Measurements from ENCODE around the gene RASAL2. TPM values are rescaled to one million over a fixed set of nuclear protein-coding genes. Genes with fewer than 3 reads are reported as not detected.

Gene RASAL2
- total RNA-seq, 3 donors from 2014 or later (not counting 1 experiment from before 2014, with no cell fraction given), result 0.16 to 0.23 TPM; not detected in 1

DNA sequence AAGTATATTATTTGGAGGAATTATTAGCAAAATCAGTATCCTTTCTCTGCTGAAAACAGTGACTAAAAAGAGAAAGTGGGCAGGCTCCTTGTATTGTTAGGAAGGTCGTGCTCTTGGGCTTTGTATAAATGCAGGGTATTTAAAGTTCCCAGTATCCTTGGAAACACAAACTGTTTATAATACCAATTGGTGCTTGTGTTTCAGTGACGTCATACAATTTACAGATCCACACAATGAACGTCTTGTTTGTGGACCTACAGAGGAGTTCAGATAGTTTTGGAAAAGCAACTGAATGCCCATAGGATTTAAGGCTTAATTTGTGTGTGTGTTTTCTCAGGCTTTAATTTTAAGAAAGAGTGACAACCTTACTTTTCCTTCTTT, 168.2 kb downstream of the RASAL2 start:
- 100% methylated on average over 2 of the region's 3 CpGs for WGBS (ENCODE audit: insufficient coverage)

DNA sequence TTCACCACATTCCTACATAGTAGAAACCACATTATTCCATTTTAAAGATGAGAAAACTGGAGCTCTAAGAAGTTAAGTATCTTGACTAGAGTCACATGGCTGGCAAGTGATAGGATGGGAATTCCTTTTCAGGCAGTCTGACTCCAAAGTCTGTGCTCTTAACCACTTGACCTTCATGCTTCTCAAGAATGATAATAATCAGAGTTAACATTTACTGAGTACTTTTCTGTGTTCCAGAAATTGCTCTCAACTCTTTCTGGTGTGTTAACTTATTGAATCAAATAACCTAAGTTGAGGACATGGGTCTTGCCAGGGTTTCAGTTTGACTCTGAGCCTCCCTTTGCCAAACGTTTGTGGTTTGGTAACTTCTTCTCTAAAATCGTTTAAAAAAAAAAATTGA, 169.4 kb downstream of the RASAL2 start:
- Mint-ChIP-seq H3K27me3 (ENCODE audit: low read depth in 2 of 2) (no peaks in the 10 kb centered on the region), H3K27ac (no peak overlapping the region), H3K9me3 (peaks cover 3 to 8% of the 10 kb centered on the region in 2 donors), H3K4me1 (no peaks in the 10 kb centered on the region), H3K36me3 (no peaks in the 10 kb centered on the region), H3K4me3 (no peak overlapping the region)
- H3K4me1 ChIP-seq (ENCODE audit: control insufficient read depth, insufficient read depth, low read length), result no peaks in the 10 kb centered on the region
- H3K36me3 ChIP-seq (ENCODE audit: control insufficient read depth, insufficient read depth, low read length), result no peaks in the 10 kb centered on the region
- 54% methylated on average over 2 of the region's 2 CpGs for WGBS (ENCODE audit: insufficient coverage)
- ATAC-seq (no peak), DNase-seq (no peak)
- no peak overlapping the region for H3K4me3 ChIP-seq (ENCODE audit: low read length)
- TF ChIP-seq, protein P1, sequence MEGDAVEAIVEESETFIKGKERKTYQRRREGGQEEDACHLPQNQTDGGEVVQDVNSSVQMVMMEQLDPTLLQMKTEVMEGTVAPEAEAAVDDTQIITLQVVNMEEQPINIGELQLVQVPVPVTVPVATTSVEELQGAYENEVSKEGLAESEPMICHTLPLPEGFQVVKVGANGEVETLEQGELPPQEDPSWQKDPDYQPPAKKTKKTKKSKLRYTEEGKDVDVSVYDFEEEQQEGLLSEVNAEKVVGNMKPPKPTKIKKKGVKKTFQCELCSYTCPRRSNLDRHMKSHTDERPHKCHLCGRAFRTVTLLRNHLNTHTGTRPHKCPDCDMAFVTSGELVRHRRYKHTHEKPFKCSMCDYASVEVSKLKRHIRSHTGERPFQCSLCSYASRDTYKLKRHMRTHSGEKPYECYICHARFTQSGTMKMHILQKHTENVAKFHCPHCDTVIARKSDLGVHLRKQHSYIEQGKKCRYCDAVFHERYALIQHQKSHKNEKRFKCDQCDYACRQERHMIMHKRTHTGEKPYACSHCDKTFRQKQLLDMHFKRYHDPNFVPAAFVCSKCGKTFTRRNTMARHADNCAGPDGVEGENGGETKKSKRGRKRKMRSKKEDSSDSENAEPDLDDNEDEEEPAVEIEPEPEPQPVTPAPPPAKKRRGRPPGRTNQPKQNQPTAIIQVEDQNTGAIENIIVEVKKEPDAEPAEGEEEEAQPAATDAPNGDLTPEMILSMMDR (IDR thresholded peaks at IDR 0.05), result no peak
- intact Hi-C loops (cut with micrococcal nuclease), result no loop called here
- no peaks in the 10 kb centered on the region for H3K9me3 ChIP-seq (ENCODE audit: control insufficient read depth, insufficient read depth, low read length)
- H3K27ac ChIP-seq (ENCODE audit: low read length), result no peak overlapping the region
- H3K27me3 ChIP-seq (ENCODE audit: control insufficient read depth, insufficient read depth, low read length), result no peaks in the 10 kb centered on the region

More for the DNA sequence above, 168.2 kb downstream of the RASAL2 start:
- Histone ChIP-seq H3K36me3 (ENCODE audit: control insufficient read depth, insufficient read depth, low read length) (no peaks in the 10 kb centered on the region), H3K27ac (ENCODE audit: low read length) (no peak overlapping the region), H3K4me1 (ENCODE audit: control insufficient read depth, insufficient read depth, low read length) (no peaks in the 10 kb centered on the region), H3K27me3 (ENCODE audit: control insufficient read depth, insufficient read depth, low read length) (no peaks in the 10 kb centered on the region), H3K9me3 (ENCODE audit: control insufficient read depth, insufficient read depth, low read length) (no peaks in the 10 kb centered on the region), H3K4me3 (ENCODE audit: low read length) (no peak overlapping the region)
- Mint-ChIP-seq H3K27me3 (ENCODE audit: low read depth in 2 of 2) (no peaks in the 10 kb centered on the region), H3K9me3 (peaks cover 3 to 4% of the 10 kb centered on the region in 2 donors), H3K27ac (no peak overlapping the region), H3K4me3 (no peak overlapping the region), H3K36me3 (no peaks in the 10 kb centered on the region), H3K4me1 (no peaks in the 10 kb centered on the region)
- TF ChIP-seq, protein P1 (IDR thresholded peaks at IDR 0.05), result no peak
- ATAC-seq (no peak), DNase-seq (no peak)
- intact Hi-C loops (cut with micrococcal nuclease), result no loop called here

DNA sequence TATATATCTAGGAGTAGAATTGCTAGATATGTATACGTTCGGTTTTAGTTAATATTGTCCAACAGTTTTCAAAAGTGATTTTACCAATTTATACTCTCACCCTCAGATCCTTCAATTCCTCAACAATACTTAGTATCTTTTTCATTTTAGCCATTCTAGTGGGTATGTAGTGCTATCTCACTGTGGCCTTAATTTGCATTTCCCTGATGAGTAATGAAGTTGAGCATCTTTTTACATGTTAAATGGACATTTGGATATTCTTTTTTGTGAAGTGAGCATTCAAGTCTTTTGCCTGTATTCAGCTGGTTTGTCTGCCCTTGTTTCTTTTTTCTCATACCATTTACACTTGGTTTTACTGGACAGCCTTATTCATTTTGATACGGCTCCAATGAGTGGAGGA, 172.2 kb downstream of the RASAL2 start:
- Mint-ChIP-seq H3K9me3 (peaks cover 0 to 6% of the 10 kb centered on the region in 2 donors), H3K4me1 (no peaks in the 10 kb centered on the region), H3K4me3 (no peak overlapping the region), H3K36me3 (no peaks in the 10 kb centered on the region), H3K27ac (no peak overlapping the region), H3K27me3 (ENCODE audit: low read depth in 2 of 2) (no peaks in the 10 kb centered on the region)
- intact Hi-C loops (cut with micrococcal nuclease), result no loop called here
- Histone ChIP-seq H3K4me3 (ENCODE audit: low read length) (no peak overlapping the region), H3K27me3 (ENCODE audit: control insufficient read depth, insufficient read depth, low read length) (no peaks in the 10 kb centered on the region), H3K36me3 (ENCODE audit: control insufficient read depth, insufficient read depth, low read length) (no peaks in the 10 kb centered on the region), H3K4me1 (ENCODE audit: control insufficient read depth, insufficient read depth, low read length) (no peaks in the 10 kb centered on the region), H3K9me3 (ENCODE audit: control insufficient read depth, insufficient read depth, low read length) (no peaks in the 10 kb centered on the region), H3K27ac (ENCODE audit: low read length) (no peak overlapping the region)
- WGBS (ENCODE audit: insufficient coverage), result 100% methylated on average over 1 of the region's 3 CpGs
- TF ChIP-seq, protein P1 (IDR thresholded peaks at IDR 0.05), result no peak
- no peak for DNase-seq
- ATAC-seq, result no peak

DNA sequence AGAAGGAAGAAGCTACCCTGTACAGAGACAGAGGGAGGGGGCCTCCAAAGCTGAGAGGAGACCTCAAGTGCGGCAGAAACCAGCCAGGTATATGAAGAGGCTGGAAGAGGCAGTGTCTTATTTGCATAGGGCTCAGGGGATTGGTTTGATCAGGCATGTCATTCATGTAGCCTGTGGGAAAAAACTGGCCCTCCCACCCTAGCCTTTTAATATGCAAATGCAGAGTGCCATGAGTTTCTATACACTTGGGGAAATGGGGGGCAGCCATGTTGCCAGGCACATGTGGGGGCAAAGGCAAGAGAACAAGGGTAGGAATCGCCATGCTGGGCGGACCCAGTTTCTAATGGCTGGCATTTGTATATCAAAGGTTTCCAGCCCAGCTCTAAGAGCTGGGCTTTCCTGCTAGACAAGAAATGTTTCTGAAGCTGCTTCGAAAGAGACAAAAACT, 172.7 kb downstream of the RASAL2 start:
- no peak overlapping the region for H3K27ac ChIP-seq (ENCODE audit: low read length)
- H3K4me3 ChIP-seq (ENCODE audit: low read length), result no peak overlapping the region
- WGBS (ENCODE audit: insufficient coverage), result 96% methylated on average over 4 of the region's 4 CpGs

More for the DNA sequence above, 172.7 kb downstream of the RASAL2 start:
- DNase-seq, result no peak
- peaks cover 0 to 6% of the 10 kb centered on the region in 2 donors for H3K9me3 Mint-ChIP-seq
- Histone ChIP-seq H3K4me1 (ENCODE audit: control insufficient read depth, insufficient read depth, low read length) (no peaks in the 10 kb centered on the region), H3K27me3 (ENCODE audit: control insufficient read depth, insufficient read depth, low read length) (no peaks in the 10 kb centered on the region), H3K36me3 (ENCODE audit: control insufficient read depth, insufficient read depth, low read length) (no peaks in the 10 kb centered on the region), H3K9me3 (ENCODE audit: control insufficient read depth, insufficient read depth, low read length) (no peaks in the 10 kb centered on the region)
- no peaks in the 10 kb centered on the region for H3K27me3 Mint-ChIP-seq (ENCODE audit: low read depth in 2 of 2)
- H3K36me3 Mint-ChIP-seq, result no peaks in the 10 kb centered on the region
- no peak overlapping the region for H3K27ac Mint-ChIP-seq
- ATAC-seq, result no peak
- intact Hi-C loops (cut with micrococcal nuclease), result no loop called here
- H3K4me1 Mint-ChIP-seq, result no peaks in the 10 kb centered on the region
- H3K4me3 Mint-ChIP-seq, result no peak overlapping the region
- TF ChIP-seq, protein P1 (IDR thresholded peaks at IDR 0.05), result no peak

Data from natural killer cell (primary cell).